Inflammatory macrophage treated with lipopolysaccharide for 1 hour (primary cell): ENCODE measurements around the gene KRABD2.
A peak's percentile ranks its signal among the peaks of the same experiment; 100 is the strongest.
"Not testable (repeated sequence)": the region's sequence is repeated elsewhere in the genome, so short reads cannot be mapped to it uniquely, and the experiment has no call there.

Experiments used
- DNase-seq, 2 donors: peaks; one replicate each; pipeline ENCODE4 v3.0.0-alpha.2; 2020 to 2022

Gene KRABD2

DNA sequence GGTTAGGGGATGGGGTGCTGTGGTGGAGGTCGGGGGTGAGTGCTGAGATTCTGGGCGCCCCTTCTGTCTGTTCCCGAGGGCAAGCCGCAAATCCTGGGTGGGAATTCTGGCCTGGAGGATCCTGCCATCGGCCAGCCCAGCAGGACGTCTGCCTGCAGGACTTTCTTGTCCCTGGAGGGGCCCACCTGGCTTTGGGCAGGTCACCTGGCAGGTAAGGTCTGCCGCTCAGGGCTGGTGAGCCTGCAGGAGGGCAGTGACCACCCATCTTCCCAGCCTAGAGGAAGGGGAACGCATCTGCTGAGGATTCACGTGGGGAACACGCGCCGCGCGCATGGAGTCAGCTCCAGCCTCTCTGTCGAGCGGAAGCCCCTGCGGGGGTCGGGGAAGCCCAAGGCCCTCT is 15.8 kb upstream of the KRABD2 start:
- DNase-seq: no peak

DNA sequence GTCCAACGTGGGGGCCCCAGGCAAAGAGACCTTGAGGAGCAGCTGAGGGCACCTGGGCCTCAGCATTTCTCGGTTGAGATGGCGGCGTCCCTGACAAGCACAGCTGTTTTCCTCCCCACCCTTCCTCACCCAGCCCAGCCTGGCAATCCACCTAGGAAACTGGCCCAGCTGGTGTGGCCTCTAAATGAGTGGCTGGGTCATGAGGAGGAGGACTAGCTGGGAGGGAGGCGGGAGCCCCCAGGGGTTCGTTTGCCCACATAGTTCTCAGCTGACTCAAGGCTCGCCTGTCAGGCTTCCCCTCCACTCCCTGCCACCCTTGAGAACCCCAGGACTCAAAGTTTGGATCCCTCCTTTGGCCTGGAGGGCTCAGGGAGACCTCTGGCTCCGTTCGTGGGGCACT is 15.2 kb upstream of the KRABD2 start:
- no peak for DNase-seq

DNA sequence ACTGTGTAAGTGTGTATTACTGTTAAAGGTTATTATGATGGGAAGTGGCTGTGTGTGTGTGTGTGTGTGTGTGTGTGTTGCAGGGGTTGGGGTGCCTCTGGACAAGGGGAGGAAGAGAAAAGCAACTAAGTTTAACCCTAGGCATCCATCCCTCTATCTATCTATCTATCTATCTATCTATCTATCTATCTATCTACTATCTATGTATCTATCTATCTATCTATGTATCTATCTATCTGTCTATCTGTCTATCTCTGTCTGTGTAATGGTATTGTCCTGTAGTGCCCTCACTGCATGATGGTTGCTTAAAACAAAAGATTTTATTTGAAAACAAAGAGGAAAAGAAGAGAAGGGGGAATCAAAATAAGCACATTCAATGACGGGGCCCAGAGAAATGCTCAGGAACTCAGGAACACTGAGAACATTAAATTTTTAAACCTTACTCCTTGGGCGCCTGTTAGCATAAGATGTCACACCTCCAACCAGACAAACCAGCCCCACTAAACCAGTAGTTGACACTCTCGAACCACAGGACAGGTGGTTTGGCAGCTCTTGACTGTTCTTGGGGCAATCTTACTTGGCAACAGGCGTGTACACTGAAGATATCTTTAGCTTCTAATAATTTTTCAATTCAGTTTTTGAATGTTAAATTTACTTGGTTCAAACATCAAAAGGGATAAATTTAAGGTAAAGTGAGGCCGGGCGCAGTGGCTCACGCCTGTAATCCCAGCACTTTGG is 11.6 kb upstream of the KRABD2 start:
- DNase-seq: no peak

DNA sequence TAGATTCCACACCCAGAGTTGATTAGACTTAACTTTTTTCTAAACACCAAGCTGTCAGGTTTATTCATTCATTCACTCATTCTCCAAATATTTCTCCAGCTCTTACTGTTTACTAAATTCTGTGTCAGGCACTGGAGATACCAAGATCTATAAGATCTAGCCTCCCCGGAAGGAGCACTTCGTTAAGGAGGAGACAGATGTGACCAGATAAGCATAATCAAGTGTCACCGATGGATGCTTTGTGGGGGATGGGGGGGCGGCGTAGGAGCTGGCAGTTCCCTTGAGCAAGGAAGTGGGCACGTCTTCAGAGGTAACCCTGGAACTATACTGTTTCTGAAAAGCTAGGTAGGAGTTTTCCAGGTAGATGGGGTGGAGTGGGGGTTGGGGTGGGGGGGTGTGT is 10.3 kb upstream of the KRABD2 start:
- no peak for DNase-seq

DNA sequence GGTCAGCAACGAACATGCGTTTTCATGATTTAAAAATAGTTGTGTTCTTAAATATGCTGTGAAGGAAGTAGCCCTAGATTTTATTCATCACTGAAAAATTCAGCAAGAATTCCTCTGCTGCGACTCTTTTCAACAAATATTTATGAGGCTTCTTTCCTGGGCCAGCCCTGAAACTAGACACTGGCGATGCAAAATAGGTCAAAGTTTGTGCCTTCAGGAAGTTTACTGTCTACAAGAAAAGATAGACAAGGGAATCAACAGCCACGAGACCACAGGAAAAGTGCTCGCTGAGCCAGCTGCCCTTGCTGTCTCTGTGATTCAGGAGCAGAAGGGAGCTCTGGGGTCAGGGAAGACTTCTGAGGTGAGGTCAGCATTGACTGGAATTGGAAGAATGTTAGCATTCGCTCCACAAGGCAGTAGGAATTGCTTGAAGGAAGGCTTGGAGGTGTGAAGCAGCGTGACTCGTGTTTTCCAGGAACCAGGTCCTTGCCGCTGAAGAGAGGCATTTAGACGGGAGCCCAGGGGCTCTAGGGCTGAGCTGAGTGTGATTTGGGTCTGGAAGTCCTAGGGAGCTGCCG is 8.4 kb upstream of the KRABD2 start:
- DNase-seq: no peak

DNA sequence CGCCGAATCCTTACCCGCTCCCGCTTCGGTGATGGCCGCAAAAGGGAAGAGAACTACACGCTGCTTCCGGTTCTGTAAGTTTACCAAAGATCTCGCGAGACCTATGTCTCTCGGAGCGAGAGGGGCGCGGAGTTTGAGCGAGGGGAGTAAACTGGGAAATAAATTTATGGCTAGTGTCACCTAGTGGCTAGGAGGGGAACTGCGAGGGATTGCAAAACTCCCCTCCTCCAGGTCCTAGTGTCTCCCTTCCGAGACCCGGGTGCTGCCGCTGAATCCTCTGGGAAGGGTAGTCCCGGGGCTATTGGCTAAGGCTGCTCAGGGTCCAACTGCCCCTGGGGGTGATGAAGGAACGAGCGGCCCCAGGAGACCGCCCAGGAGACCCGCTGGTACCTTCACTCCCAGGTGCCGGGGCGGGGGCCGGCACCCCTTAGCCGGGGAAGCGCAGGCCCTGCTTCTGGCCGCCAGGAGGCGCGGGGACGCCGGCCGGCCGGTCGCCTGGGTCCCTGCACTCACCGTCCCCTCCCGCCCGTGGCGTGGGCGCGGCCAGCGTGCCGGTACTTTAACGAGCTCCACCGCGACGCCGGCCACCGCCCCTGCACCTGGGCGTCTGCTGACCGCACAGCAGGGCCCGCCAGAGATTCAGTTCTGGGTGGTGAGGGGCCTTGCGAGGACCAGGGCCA is 6.8 kb upstream of the KRABD2 start, which contains the start of gene RPL26:
RPL26 (minus strand) TSS at position 51 of the 680 bp plus-strand sequence. CDS start 883 bp downstream, outside the sequence.
- peak; percentile 98 to 100 for DNase-seq

DNA sequence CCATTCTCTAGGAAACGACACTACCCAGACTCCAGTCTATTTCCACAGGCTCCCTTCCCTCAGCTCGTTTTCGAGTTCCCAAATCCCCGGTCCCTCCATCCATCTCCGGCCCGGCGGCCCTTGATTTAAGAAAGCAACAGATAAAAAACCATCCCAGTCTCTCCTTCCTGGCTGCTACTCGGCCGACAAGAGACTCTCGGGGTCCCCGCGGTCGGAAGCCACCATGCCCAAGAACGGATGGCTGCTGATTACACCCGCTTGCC is 6.3 kb upstream of the KRABD2 start:
- DNase-seq: no peak

DNA sequence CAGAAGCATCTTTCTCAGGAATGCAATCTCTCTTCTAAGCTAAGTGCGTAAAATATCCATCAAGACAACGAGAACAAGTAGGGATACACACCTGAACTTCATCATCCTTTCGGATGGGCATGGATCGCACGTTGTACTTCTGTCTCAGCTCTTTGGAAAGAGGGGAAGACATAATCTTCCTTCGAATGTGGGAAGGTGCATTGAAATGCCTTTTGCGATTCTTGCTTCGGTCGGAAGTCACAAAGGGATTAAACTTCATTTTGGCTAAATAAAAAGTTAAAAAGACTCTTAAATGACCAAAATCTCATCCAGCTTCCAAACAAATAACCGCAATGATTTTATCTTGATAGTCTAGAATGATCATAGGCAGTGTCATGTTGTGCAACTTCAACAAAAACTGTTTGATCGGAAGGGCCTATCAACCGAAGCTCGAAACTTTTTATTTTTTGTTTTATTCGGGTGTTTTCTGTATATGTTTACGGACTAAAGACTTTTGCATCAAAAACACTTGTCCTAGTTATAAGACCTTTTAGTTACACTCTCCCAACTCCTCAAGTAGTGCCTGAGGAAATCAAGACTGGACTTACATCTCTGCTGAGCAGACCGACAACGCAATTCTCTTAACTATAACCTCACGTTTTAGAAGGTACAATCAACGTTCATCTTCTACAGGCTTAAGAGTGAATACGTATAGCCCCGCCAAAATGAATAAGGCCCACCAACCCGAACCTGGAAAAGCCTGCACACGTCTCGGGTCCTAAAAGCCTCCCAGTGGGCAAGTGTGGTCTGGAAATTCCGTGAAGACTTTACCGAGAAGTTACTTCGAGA is 5.8 kb upstream of the KRABD2 start:
- DNase-seq: peak in 1 of 2 donors; percentile 22

DNA sequence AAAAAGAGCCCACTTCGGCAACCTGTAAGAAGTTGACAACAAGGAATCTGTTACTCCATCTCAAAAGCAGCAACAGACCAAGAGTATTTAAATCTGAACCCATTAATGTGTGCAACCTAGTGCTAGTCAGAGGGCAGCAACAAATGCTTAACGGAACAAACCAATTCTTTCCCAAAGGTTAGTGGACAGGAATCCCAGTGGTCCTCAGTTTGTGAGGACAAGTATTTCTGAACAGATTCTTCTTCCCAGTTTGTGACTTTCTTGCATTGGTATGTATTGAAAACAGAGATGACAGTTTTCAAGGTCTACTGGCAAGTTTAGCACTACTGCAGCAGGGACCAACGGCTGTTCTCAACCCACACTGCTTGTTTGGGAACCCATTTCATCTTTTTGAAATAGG is 3.5 kb upstream of the KRABD2 start:
- no peak for DNase-seq

DNA sequence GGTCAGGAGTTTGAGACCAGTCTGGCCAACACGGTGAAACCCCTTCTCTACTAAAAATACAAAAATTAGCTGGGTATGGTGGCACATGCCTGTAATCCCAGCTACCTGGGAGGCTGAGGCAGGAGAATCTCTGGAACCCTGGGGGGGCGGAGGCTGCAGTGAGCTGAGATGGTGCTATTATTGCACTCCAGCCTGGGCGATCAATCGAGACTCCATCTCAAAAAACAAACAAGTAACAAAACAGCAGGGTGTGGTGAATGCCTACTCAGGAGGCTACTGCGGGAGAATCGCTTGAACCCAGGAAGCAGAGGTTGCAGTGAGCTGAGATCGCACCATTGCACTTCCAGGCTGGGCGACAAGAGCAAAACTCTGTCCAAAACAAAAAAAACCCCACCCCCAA is 1.6 kb upstream of the KRABD2 start:
- DNase-seq: not testable (repeated sequence)

DNA sequence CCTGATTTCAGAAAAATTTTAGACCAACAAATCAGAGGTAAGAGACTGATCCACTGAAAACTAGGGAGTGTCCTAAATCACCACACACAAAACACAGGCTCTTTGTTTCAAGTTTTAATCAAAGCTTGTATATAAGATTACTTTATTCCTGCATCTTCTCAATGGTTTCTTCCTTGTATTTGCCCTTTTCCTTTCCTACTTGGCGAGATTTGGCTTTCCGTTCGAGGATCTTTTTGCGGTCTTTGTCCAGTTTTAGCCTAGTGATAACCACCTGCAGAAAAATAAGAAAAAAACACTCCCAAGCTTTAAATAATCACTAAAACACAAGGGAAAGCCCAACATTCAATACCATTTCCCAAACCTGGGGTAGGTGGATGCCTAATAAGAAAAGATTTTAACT is 918 bp upstream of the KRABD2 start:
- DNase-seq: no peak

DNA sequence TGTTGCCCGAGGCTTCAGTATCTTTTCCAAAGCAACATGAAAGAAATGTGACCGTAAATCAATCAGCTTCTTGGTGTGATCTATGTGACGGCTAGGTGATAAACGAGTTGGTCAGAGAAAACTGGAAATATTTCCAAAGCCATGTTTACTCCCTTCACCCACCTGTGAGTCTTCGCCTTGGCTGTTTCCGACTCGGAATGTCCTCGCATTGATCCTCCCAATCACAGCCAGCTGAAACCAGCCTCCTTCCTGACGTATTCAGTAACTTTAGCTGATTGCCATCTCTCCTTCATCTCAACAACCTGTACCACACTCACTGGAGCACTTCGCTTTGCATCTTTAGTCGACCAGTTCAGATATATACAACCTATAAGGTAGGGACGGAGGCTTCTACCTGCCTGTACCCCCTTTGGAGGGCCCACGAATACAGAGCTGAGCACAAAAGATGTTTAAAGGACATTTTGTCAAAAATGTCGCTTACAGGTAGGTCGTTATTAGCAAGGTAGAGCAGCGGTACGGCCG is 705 bp downstream of the KRABD2 start:
- no peak for DNase-seq

DNA sequence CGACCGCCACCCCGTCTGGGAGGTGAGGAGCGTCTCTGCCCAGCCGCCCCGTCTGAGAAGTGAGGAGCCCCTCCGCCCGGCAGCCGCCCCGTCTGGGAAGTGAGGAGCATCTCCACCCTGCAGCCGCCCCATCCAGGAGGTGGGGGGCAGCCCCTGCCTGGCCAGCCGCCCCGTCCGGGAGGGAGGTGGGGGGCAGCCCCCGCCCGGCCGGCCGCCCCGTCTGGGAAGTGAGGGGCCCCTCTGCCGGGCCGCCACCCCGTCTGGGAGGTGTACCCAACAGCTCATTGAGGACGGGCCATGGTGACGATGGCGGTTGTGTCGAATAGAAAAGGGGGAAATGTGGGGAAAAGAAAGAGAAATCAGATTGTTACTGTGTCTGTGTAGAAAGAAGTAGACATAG is 2.6 kb downstream of the KRABD2 start:
- not testable (repeated sequence) for DNase-seq

DNA sequence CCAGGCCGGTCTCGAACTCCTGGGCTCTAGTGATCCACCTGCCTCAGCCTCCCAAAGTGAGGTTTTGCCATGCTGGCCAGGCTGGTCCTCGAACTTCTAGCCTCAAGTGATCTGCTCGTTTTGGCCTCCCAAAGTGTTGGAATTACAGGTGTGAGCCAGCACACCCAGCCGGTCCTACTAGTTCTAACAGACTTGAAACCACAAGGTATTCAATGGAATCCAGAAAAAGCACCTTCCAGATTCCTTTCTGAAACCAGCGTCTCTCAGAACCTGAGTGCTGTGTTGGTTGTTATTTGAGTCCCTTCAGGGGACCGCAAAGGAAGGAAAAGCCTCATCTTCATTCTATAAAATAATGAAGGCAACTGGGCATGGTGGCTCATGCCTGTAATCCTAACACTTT is 4.1 kb downstream of the KRABD2 start:
- DNase-seq: no peak

DNA sequence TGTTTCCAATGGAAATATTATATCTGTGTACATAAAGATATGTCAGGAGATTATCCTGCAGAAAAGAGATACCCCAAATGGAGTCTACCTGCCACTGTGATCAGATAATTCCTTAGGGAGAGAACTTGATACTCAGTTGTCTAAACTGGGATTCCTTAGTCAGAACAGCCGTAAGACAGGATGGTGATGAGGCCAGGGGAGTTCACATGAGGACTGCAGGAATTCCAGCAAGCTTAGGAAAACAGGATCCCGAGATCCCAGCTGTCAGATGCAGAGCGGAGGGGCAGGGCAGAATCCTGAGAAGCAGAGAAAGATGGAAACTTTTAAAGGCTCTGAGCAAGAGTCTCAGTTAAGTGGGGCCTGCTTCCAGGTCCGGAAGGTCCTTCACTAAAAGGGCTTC is 4.7 kb downstream of the KRABD2 start:
- DNase-seq: no peak

DNA sequence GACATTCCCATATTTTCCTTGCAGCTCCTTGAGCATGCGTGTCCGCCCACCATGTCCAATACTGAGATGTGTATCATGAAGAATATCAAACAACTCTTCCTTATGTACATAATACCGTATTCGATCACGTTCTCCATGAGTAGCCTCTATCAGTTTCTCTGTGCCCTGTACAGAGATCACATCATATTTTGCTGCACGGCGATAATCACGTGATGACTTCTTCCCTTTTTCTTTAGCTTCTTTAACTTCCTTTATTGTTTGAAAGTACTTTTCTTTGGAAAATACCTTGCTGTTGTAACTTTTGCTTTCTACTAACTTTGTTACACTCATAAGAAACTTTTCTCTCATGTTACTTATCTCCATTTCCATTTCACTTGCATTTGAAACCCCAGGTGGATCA is 6.6 kb downstream of the KRABD2 start:
- DNase-seq: peak; percentile 52 to 71

DNA sequence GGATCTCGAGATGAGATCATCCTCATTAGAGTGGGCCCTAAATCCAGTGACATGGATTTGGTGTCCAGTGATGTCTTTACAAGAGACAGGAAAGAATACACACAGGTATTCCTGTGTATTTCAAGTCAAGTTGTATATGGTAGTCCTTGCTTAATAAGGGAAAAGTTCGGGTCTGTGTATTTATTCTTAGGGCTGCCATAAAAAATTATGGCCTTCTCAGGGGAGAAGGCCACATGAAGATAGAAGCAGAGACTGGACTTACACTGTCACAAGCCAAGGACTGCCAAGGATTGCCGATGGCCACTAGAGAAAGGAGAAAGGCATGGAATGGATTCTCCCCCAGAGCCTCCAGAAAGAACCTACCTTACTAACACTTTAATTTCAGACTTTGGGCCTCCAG is 8.3 kb downstream of the KRABD2 start:
- DNase-seq: no peak

DNA sequence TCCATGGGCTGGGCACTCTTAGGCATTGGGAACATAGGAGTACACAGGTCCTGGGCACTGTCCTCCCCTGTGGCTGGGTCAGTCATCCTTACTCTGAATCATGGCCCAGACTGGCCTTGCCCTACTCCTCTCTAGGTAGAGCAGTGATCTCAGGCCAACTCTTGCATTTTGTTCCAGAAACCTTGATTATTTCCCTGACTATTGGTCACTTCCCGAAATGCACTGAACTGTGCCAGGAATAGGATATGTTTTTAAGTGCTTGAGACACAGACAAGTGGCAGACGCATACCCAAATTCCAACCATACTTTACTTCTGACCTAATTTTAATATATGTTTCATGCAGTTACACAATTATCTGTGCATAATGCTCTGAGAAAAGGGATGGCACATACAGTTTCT is 10.3 kb downstream of the KRABD2 start:
- no peak for DNase-seq

DNA sequence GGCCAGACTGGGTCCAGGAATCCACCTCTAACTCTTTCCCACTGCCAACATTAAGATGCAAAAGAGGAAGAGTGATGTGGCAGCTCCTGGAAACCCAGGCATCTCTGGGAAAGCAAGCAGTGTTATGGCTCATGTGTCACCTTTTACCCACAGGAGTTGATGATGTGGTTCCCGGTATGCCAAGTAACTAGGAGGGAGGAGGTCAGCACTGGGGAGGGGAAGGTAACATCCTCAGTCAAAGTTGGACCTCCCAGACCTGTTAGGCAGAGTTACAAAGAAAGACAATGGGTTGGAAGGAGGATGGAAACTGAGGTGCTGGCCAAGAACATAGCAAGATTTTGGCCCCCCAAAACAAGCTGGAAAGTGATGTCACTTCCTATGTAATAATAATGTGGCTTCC is 11.4 kb downstream of the KRABD2 start:
- DNase-seq: no peak

DNA sequence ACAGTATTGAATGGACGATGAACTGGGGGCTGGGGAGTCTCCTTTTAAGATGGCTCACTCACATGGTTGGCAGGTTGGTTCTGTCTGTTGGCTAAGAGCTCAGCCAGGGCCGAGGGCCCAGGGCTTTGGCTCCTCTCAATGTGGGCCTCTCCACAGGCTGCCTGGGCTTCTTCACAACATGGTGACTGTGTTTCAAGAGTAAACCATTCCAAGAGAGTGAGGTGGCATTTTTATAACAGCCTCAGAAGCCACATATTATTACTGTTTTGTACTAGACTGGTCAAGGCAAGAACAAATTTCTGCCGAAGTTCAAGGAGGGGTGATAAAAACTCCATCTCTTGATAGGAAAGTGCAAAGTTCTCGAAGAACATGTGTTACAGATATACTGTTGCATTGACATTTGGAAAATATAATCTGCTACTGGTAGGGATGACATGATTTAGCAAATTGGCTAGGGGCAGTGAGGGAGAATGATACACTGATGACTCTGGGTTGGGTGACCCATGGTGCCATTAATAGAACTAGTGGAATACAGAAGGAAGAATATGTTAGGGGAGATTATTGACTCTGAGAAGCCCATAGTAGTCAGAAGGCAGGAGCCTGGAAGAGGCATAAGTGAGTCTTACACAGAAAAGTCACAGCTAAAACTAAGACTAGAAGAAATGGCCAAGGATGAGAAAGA is 13.7 kb downstream of the KRABD2 start:
- DNase-seq: no peak

DNA sequence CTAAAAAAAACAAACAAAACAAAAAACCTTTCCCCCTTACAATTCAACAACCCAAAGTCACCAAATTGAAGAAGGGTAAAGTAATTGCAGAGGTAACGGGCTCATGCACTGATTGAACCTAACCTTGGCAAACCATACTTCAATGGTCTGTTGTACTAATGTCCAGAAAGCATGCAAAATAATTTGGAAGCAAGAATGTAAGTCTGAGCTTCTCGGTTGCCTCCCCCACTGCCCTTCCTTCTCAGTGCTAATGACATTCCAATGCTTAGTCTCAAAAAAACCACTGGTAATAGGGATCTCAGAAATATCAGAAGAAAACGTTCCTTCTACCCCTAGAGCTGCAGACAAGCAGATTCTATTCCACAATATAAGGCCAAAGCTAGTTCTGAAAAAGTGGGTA is 15.8 kb downstream of the KRABD2 start:
- no peak for DNase-seq

DNA sequence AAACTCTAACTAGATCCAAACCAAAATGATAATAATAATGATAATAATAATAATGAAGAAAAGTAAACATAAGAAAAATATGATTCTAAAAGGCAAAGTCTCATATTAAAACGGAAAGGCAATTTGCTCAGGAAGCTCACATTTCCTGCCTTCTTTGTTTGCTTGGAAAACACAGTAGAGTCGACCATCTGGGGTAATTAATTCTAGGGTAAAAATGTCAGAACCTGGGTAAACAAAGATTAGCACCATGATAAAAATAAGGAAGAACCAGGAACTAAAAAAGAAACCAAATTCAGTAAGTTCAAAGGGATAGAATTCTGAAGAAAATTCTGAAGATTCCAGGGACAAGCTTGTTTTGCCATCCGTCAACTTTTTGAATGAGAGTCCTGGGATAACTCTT is 16.2 kb downstream of the KRABD2 start:
- no peak for DNase-seq

DNA sequence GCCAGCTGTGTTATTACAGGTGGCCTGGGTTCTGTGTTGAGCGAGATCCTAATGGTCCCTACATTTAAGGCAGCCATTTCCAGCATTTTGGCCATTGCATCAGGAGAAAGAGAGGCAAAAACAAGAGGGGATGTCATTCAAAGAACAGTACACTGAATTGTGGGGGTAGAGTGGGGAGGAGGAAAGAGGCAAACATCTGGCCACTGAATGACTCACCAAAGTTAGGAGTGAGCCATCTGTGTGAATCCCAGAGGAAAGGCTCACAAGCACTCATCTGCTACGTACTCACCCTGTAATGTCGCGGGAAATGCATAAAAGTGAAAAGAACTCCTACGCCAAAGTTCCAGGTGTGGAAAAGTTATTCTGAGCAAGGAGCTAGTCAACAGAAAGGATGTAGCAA is 16.7 kb downstream of the KRABD2 start:
- no peak for DNase-seq
